Measurements from ENCODE around the gene NPM1.

Gene NPM1

GRCh38 chr5:171429543-171429910 lies 41.9 kb downstream of the NPM1 start:
- DNase-seq = no peak

GRCh38 chr5:171431251-171431777 lies 43.7 kb downstream of the NPM1 start:
- no peak for DNase-seq

GRCh38 chr5:171432076-171432475 lies 44.4 kb downstream of the NPM1 start:
- DNase-seq = no peak

- no peak for DNase-seq
Observed at GRCh38 chr5:171432583-171433351, 45.1 kb downstream of the NPM1 start.

- no peak for DNase-seq
Observed at GRCh38 chr5:171433352-171433698, 45.7 kb downstream of the NPM1 start.

GRCh38 chr5:171433982-171434676 lies 46.5 kb downstream of the NPM1 start:
- no peak for DNase-seq

- no peak for DNase-seq
Observed at GRCh38 chr5:171434874-171435273, 47.2 kb downstream of the NPM1 start.

- no peak for DNase-seq
Observed at GRCh38 chr5:171435908-171436307, 48.3 kb downstream of the NPM1 start.

- no peak for DNase-seq
Observed at GRCh38 chr5:171436804-171437285, 49.2 kb downstream of the NPM1 start.

GRCh38 chr5:171437286-171437821 lies 49.7 kb downstream of the NPM1 start:
- DNase-seq = no peak

GRCh38 chr5:171438738-171439137 lies 51.1 kb downstream of the NPM1 start:
- DNase-seq = no peak

- DNase-seq = no peak
Observed at GRCh38 chr5:171441246-171441791, 53.7 kb downstream of the NPM1 start.

- DNase-seq = peak; percentile 49
Observed at GRCh38 chr5:171442287-171443042, 54.8 kb downstream of the NPM1 start.

- no peak for DNase-seq
Observed at GRCh38 chr5:171444582-171444981, 56.9 kb downstream of the NPM1 start.

- no peak for DNase-seq
Observed at GRCh38 chr5:171445644-171446516, 58.2 kb downstream of the NPM1 start.

- no peak for DNase-seq
Observed at GRCh38 chr5:171447226-171447625, 59.6 kb downstream of the NPM1 start.

GRCh38 chr5:171449426-171449825 lies 61.8 kb downstream of the NPM1 start:
- no peak for DNase-seq

- DNase-seq = no peak
Observed at GRCh38 chr5:171450423-171451331, 63.0 kb downstream of the NPM1 start.

GRCh38 chr5:171451421-171451820 lies 63.8 kb downstream of the NPM1 start:
- DNase-seq = no peak

GRCh38 chr5:171453056-171453725 lies 65.5 kb downstream of the NPM1 start:
- DNase-seq = peak; percentile 14

Measured in RPMI8226 (cell line).